SKM-1 treated with dmso at 0.1 percent for 144 hours (cell line): Measurements from ENCODE around the gene TEX44.

ENCODE experiments used
- DNase-seq: peaks from one replicate; lab custom pipeline; 2025; ENCODE audit not compliant: unreplicated experiment; lab: John Stamatoyannopoulos, UW

Gene TEX44

DNA sequence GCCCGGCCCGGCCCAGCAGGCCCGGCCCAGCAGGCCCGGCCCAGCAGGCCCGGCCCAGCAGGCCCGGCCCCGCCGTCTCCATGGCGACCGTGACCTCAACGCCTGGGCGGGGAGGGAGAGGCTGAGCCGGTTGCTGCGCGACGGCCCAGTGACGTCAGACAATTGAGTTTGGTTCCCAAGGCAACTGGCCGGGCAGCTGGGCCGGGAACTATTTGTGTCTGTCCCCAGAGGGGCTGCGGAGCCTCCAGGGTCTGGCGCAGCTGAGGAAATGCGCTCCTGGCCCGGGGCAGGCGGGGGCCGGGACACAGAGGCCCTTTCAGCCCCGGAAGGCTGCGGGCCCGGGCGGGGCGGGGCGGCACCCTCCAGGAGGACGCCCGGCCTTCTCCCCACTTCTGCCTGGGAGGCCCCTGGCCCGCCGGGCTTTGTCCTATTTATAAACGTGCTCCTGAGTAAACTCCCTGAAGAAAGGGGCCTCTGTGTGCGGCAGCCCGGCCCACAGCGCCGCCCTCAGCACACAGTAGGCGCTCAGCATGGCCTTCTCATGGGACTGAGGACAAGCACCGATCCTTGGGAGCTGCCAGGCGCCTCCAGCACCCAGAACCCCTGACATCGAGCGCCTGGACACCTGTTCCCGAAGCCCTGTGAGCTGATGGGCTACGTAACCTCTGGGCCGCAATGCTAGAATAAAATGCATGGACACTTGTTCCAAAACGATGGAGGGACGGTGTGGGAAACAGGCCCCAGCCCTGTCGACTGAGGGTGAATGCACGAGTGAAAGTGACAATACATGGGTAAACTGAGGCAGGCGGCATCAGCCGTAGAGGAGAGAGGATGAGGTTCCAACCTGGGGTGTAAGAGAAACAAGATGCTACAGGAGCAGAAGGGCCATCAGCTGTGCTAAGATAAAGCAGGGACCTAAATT is 12.3 kb downstream of the TEX44 start:
- DNase-seq: peak; percentile 76

DNA sequence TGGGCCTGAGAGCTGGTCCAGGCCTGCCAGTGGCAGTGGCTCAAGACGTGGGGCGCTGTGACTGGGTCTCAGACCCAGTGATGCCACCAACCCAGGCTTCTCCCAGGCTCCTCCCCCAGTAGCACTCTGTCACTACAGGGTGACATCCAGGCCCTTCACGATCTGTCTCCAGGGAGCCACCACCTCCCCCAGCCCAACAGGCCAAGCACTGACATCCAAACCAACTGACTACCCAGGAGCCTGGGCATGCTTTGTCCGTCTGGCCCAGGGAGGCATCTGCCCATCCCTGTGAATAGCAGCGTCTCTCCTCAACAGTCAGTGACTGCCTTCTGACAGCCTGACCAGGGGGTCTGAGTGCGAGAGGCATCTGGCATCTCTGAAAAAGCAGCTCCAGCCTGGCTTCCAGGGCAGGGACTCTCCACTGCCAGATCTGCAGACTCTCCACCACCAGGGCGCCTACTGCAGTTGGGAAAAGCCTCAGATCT is 13.0 kb downstream of the TEX44 start:
- no peak for DNase-seq

GRCh38 chr2:231606941-231607340 is 14.3 kb downstream of the TEX44 start:
- DNase-seq: no peak

- peak; percentile 61 for DNase-seq
Measured at GRCh38 chr2:231611273-231612108, 18.8 kb downstream of the TEX44 start.

DNA sequence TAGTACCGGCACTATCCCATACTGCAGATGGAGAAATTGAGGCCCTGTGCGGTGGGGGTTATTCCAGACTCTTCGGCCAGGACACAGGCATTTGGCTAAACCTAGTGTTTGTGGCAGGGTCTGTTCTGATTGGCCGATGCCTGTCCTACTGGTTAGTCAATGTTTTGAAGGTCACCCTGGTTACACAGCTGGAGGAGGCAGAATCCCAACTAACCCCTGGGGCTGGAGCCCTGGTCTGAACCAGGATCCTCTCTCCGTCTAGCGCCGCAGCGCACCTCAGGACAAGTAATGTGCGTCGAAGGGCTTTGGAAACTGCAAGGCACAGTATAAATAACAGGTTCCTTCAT is 19.4 kb downstream of the TEX44 start:
- DNase-seq: peak; percentile 78

DNA sequence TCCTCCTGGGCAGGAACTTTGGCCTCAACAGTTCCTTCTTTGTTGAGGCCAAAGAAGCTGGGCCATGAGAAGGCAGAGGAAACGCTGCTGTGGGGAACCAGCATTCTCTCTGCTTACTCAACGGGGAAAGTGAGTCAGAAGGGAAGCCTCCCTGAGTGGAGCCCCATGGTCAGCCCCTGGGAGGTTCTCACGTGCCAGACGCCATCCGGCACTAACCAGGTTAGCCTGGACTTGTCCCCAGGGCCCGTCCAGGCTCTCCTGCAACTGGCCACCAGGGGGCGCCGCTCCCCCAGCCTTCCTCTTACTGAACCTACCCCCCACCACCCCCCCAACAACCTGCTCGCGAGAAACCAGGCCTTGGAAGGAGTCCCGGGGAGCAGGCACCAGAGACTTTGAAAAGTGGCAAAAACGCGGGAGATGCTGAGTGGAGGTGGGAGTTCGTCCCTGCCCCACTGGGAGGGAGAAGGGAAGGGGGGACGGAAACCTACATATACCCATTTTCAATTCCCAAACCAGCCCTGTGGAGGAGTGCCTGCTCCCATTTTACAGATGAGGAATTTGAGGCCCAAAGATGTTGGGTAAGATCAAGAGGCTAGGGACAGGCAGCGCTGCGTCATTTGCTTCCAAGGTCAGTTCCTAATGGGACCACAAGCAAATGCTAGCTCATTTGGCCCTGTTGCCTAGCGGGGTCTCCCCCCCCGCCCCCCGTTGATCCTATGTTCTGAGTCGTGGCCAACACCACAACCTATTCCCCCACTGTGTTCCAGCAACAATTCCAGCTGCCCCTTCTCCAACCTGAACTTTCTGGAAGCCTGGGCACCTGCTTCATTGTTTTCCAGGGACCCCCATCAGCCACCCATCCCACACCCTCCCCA is 20.0 kb downstream of the TEX44 start:
- DNase-seq: peak; percentile 93

DNA sequence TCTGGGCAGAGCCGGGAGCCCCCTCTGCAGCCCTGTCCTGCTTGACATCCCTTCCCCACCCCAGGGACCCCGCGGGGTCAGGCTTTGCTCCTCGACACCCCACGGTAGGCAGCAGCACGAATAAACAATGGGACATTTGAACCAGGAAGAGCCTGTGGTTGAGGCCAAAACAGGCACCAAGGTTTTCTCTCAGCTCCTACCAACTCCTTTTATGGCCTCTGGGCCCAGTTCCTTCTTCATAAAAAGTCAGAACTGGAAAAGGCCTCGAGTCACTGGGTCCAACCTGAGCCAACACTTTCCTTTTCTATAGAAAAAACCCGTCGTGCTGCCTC is 20.6 kb downstream of the TEX44 start:
- DNase-seq: peak; percentile 59

- DNase-seq: peak; percentile 82
Measured at GRCh38 chr2:231613663-231614558, 21.2 kb downstream of the TEX44 start.

- no peak for DNase-seq
Measured at GRCh38 chr2:231614559-231615057, 21.9 kb downstream of the TEX44 start.

DNA sequence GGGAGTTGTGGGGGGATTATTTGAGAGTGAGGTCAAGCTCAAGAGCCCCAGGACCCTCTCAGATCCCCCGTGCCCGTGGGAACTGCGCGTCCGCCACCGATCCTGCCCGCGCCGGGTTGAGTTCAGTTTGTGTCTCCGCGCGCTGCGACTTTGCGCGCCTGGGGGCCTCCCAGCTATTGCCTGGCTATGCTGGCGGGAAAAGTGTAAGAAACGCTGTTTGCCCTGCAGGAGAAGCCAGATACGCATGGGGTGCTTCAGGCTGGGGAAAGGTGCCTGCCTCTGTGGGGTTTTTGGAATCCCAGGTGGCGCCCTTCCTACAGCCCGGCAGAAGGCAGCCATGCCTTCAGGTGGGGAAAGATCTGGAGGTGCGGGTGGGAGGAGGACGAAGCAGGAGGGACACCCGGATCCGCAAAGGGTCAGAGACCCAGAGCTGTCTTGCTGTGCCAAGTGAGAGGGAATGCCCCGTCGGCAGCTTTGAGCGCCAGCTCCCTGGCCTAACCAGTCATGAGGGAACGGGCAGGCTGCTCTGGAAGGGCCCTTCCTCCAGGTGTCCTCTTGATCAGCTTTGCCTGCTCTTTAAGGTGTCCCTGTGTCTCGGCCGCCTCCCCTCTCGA is 22.5 kb downstream of the TEX44 start:
- no peak for DNase-seq

DNA sequence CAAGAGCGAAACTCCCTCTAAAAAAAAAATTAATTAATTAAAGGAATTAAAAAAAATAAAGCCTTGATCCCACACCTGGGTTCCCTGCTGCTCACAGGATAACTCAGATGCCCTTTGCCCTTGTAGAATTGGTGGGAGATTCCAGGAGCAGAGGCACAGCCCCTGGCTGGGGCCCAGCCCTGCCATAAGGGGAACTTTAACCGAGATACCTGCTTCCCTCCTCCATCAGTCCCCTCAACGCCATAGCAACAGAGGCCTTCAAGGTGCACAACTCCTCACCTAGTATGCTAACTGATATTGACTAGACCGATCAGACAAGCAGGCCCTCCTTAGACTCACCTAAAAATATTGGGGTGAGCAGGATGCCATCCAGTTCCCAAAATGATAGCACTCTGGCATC is 23.6 kb downstream of the TEX44 start:
- DNase-seq: no peak

DNA sequence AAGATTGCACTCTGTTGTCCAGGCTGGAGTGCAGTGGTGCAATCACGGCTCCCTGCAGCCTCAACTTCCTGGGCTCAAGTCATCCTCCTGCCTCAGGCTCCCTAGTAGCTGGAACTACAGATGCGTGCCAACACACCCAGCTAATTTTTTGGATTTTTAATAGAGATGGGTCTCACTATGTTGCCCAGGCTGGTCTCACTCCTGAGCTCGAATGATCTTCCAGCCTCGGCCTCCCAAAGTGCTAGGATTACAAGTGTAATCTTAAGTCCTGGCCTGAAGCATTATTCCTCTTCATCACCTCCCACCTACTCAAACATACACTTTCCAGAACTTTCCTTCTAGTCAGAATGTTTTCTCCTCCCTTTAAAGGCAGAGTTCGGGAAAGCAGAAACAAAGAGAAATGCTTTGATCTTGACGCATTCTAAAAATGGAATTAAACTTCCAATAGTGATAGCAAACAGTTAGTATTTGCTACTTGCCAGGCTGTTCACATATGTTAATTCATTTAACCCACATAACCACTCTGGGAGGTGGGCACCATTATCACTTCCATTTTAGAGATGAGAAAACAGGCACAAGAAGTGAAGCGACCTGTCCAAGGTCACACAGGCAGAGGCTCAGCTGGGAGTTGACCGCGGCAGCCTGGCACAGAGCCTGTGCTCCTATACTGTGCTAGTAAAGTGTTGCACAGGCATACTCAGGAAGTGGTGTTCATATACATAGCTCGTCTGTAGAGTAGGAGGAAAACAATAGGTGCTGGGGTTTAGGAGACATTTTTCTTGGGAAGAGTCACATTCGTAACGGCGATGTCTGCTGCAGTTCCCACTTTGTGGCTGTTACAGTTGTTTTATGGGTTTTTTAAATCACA is 24.6 kb downstream of the TEX44 start:
- DNase-seq: no peak

- DNase-seq: no peak
Measured at GRCh38 chr2:231621051-231621879, 28.6 kb downstream of the TEX44 start.

DNA sequence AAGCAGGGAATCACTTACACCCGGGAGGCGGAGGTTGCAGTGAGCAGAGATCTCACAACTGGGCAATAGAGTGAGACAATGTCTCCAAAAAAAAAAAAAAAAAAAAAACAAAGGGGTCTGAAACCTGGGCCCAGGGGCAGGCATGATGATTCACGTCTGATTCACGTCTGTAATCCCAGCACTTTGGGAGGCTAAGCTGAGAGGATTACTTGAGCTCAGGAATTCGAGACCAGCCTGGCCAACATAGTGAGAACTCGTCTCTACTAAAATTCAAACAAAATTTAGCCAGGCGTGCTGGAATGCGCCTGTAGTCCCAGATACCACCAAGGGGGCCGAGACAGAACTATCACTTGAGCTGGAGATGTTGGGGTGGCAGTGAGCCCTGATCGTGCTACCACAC is 30.3 kb downstream of the TEX44 start:
- DNase-seq: no peak

DNA sequence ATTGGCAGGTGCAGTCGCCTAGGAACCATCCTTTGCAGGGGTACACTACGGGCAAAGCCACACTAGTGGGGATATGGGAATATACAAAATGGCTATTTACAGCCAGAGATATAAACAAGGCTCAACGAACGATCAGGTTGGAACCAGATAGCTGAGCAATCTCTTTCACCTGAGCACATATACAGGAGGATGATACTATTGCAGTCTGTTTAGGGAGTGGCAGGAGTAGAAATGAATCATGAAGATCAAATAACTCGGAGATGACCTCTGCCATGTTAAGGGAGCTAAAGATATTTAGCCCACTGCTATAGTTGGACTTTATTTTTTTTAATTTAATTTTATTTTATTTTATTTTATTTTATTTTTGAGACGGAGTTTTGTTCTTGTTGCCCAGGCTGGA is 33.8 kb downstream of the TEX44 start:
- DNase-seq: no peak

DNA sequence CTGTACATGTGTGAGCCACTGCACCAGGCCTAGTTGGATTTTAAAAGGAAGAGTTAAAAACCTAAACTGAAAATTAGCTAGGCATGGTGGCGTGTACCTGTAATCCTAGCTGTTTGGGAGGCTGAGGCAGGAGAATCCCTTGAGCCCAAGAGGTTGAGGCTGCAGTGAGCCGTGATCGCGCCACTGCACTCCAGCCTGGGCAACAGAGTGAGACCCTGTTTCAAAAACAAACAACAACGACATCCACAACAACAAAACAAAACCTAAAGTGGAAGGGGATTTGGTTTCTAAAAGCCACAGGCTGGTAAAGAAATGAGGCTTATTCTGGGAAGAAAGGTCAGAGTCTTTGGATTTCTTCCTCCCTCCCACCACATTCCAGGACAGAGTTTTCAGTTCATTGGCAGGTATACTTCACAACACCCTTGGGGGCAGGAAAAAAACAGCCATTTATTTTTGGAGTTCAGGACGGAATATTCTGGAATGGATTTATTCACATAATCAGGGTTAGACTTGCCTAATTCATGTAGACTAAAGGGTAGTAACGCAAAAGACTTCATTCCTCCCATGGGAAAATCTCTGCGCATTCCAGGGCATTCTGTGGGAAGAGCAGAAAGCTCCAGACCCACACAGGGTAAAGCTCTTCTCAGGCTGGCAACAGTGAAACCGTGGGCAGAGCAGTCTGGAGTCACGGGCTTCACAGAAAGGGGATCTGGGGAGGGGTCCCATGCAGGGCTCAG is 34.9 kb downstream of the TEX44 start:
- DNase-seq: no peak

GRCh38 chr2:231632559-231633142 is 40.0 kb downstream of the TEX44 start:
- DNase-seq: no peak
